ENCODE data around the gene CACNB1. TPM values are rescaled to one million over a fixed set of nuclear protein-coding genes. Genes with fewer than 3 reads are reported as not detected.
A peak's percentile ranks its signal among the peaks of the same experiment; 100 is the strongest.

CACNB1 gene
- total RNA-seq, 2 experiments from 2014 or later: 12.7 to 14.4 TPM

GRCh38 chr17:39165841-39166349, 31.6 kb downstream of the CACNB1 start, which contains the start of gene ARL5C:
Gene ARL5C (minus strand): TSS chr17:39166161. CDS start chr17:39165760, 401 bp downstream.
- H3K27ac Mint-ChIP-seq: no peak within 1 kb of the TSS
- no peak for DNase-seq
- H3K4me1 Mint-ChIP-seq: peaks cover 9% of the 10 kb centered on the region
- H3K36me3 Mint-ChIP-seq: no peaks in the 10 kb centered on the region
- peaks cover 1% of the 10 kb centered on the region for H3K9me3 Mint-ChIP-seq
- H3K4me3 Mint-ChIP-seq: peak within 1 kb of the TSS; percentile 86
- peaks cover 39% of the 10 kb centered on the region for H3K27me3 Mint-ChIP-seq

- no peak for DNase-seq
- Mint-ChIP-seq H3K27ac (no peak overlapping the region), H3K4me3 (peak overlapping the region; percentile 86), H3K36me3 (no peaks in the 10 kb centered on the region), H3K9me3 (peaks cover 1% of the 10 kb centered on the region), H3K4me1 (peaks cover 9% of the 10 kb centered on the region), H3K27me3 (peaks cover 37% of the 10 kb centered on the region)
These were observed 32.2 kb downstream of the CACNB1 start for GRCh38 chr17:39165178-39165840.

GRCh38 chr17:39164675-39165143, 32.8 kb downstream of the CACNB1 start:
- H3K4me1 Mint-ChIP-seq: peaks cover 9% of the 10 kb centered on the region
- peak overlapping the region; percentile 16 for H3K27ac Mint-ChIP-seq
- peaks cover 33% of the 10 kb centered on the region for H3K27me3 Mint-ChIP-seq
- peak; percentile 86 for DNase-seq
- peaks cover 1% of the 10 kb centered on the region for H3K9me3 Mint-ChIP-seq
- H3K4me3 Mint-ChIP-seq: peak overlapping the region; percentile 86
- no peaks in the 10 kb centered on the region for H3K36me3 Mint-ChIP-seq

- peaks cover 19% of the 10 kb centered on the region for H3K27me3 Mint-ChIP-seq
- no peak for DNase-seq
- no peak overlapping the region for H3K27ac Mint-ChIP-seq
- H3K36me3 Mint-ChIP-seq: no peaks in the 10 kb centered on the region
- no peaks in the 10 kb centered on the region for H3K9me3 Mint-ChIP-seq
- H3K4me1 Mint-ChIP-seq: peaks cover 2% of the 10 kb centered on the region
- no peak overlapping the region for H3K4me3 Mint-ChIP-seq
These were observed 35.5 kb downstream of the CACNB1 start for GRCh38 chr17:39161962-39162361.

GRCh38 chr17:39158623-39159022, 38.8 kb downstream of the CACNB1 start:
- H3K27me3 Mint-ChIP-seq: peaks cover 10% of the 10 kb centered on the region
- H3K4me1 Mint-ChIP-seq: peaks cover 9% of the 10 kb centered on the region
- peaks cover 5% of the 10 kb centered on the region for H3K36me3 Mint-ChIP-seq
- peaks cover 1% of the 10 kb centered on the region for H3K9me3 Mint-ChIP-seq
- no peak overlapping the region for H3K27ac Mint-ChIP-seq
- no peak overlapping the region for H3K4me3 Mint-ChIP-seq
- no peak for DNase-seq

DNA sequence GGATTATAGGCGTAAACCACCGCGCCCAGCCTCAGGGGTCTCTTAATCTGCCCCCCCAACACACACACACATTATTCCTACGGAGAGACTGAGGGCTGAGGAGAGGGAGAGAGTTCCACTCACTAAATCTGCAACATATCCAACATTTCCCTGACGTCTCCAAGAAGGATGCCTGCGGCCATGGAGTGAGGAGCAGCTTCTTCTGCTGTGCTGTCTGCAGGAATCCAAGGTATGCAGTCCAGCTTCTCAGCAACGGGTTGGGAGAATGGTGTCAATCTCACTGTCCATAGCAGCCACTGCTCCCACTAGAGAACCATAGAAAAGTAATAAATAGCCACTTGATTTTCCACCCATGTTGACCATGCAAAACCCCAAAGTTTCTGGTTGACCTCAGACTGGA, 41.0 kb downstream of the CACNB1 start:
- Mint-ChIP-seq H3K27me3 (peaks cover 12% of the 10 kb centered on the region), H3K27ac (no peak overlapping the region), H3K4me3 (no peak overlapping the region), H3K36me3 (peaks cover 5% of the 10 kb centered on the region), H3K9me3 (peaks cover 2% of the 10 kb centered on the region), H3K4me1 (peaks cover 25% of the 10 kb centered on the region)
- DNase-seq: no peak

- no peak for DNase-seq
- Mint-ChIP-seq H3K27me3 (peaks cover 12% of the 10 kb centered on the region), H3K36me3 (peaks cover 5% of the 10 kb centered on the region), H3K4me3 (no peak overlapping the region), H3K4me1 (peaks cover 29% of the 10 kb centered on the region), H3K9me3 (peaks cover 2% of the 10 kb centered on the region), H3K27ac (no peak overlapping the region)
These were observed 41.8 kb downstream of the CACNB1 start for GRCh38 chr17:39155654-39156053.

DNA sequence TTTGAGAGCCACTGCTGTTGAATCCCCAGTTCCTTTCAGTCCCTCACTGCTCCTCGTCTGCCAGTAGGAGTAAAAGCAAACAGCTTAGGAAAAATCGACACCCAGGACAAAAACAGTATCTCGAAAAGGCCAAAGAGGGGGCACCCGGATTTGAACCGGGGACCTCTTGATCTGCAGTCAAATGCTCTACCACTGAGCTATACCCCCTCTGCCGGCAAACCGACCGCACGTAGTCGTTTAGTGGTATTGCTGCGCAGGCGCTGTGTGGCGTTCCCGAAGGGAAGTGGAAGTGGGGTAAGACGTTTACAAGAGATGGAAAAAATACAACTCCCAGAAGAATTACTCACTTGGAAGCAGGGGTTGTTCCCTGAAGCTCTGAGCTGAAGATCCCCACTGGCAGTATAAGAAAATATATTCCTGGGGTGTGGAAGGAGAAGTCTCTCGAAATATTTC, 43.8 kb downstream of the CACNB1 start:
- H3K27ac Mint-ChIP-seq: peak overlapping the region; percentile 97
- H3K36me3 Mint-ChIP-seq: peaks cover 5% of the 10 kb centered on the region
- H3K4me1 Mint-ChIP-seq: peaks cover 35% of the 10 kb centered on the region
- H3K27me3 Mint-ChIP-seq: peaks cover 12% of the 10 kb centered on the region
- peaks cover 2% of the 10 kb centered on the region for H3K9me3 Mint-ChIP-seq
- H3K4me3 Mint-ChIP-seq: peak overlapping the region; percentile 99
- peak; percentile 85 for DNase-seq

DNA sequence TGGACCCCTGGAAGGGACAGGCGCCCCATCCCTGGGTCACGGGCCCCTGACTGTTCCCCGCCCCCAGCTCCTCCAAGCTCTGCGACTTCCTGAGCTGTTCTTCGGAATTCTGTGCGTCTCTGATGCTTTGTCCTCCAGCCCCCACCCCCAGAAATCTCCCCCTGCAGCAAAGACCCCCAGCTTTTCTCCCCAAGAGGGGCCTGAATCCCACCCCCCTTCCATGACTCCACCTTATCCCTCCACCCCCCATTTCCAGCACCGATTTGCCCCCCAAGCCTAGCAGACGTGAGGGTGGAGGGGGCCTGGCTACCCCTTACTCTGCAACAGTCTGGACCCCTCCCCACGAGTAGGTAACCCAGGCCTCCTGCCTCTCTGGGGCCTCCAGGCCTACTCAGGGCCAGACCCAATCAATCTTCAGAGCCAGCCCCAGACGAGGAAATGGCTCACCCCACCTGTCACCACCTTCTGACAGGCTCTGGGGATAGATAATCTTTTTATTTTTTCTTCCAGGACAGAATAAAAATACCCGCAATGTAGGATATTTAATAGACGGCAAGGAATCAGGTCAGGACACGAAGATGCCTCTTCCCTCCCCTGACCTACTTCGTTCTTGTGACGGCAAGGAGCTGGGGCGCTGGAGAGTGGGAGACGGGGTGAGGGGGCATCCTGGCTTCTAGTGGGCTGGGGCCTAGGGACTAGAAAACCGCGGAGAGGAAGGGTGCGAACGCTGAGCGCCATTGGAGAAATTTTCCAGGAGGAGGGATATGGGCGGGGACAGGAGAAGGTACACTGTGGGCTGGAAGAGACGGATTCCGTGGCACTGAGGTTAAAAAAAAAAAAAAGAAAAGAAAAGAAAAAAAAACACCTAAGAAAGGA, 45.3 kb downstream of the CACNB1 start:
- Mint-ChIP-seq H3K27me3 (peaks cover 12% of the 10 kb centered on the region), H3K36me3 (peaks cover 5% of the 10 kb centered on the region)

DNA sequence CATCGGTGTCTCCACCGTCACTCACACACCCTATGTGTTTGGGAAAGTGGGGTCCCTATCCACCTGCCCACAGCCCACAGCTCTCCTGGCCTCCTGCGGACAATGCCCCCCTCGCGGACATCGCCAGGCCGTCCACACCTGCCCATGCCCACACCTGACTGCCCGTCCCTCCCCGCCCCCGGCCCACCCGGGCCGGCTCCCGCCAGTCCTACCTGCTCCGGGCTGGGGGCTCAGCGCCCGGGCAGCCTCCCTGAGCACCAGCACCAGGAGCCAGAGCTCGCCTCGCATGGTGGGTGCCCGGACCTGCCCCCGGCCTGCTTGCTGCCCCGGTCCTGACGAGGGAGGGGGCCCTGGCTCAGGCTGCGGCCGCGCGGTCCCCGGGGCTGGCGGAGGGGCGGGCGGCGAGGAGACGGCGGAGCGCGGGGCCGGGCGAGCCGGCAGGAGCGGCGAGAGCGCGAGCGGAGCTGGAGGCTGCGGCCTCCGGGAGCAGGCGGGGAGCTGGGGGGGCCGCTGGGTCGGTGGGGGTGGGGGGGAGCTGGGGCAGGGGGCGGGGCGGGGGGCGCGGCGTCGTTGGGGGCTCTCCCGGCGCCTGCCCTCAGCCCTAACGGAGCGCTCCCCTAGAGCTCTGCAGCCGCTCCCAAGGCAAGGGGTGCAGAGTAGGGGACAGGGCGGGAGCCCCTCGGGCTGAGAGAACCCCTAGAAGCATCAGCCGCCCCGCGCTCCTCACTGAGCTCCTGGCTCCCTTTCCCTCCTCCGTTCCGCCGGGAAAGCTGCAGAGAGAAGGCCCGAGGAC, 46.1 kb downstream of the CACNB1 start, which contains the start of gene PLXDC1:
Gene PLXDC1 (minus strand): TSS at position 488 of the 793 bp plus-strand sequence. CDS start 200 bp downstream, at position 288.
- Mint-ChIP-seq H3K9me3 (peaks cover 2% of the 10 kb centered on the region), H3K4me3 (peak within 1 kb of the TSS; percentile 99), H3K36me3 (peaks cover 5% of the 10 kb centered on the region), H3K27ac (peak within 1 kb of the TSS; percentile 97), H3K4me1 (peaks cover 39% of the 10 kb centered on the region), H3K27me3 (peaks cover 12% of the 10 kb centered on the region)
- DNase-seq: peak; percentile 42

More for the DNA sequence above, 45.3 kb downstream of the CACNB1 start:
- Mint-ChIP-seq H3K9me3 (peaks cover 2% of the 10 kb centered on the region), H3K27ac (peak overlapping the region; percentile 97), H3K4me3 (peak overlapping the region; percentile 99), H3K4me1 (peaks cover 39% of the 10 kb centered on the region)
- peak; percentile 37 for DNase-seq

DNA sequence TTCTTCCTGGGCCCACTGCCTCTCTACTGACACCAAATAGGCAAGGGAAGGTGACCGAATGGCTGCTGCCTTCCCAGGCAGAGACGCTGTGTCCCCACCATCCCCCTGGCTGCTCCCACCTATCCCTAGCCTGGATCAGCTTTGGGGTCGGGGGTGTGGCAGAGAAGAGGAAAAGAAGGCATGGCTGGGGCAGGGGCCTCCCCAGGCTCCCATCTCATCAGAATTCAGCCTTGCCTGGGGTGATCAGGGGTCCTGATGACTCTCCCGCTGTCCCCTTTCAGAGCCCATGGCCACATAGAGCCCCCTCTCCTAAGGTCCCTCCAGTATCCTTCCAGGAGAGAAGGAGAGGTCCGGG, 46.7 kb downstream of the CACNB1 start:
- no peak overlapping the region for H3K27ac Mint-ChIP-seq
- peak overlapping the region; percentile 54 for H3K4me3 Mint-ChIP-seq
- peaks cover 12% of the 10 kb centered on the region for H3K27me3 Mint-ChIP-seq
- peaks cover 2% of the 10 kb centered on the region for H3K9me3 Mint-ChIP-seq
- H3K4me1 Mint-ChIP-seq: peaks cover 39% of the 10 kb centered on the region
- DNase-seq: no peak
- peaks cover 5% of the 10 kb centered on the region for H3K36me3 Mint-ChIP-seq

- DNase-seq: no peak
- Mint-ChIP-seq H3K4me1 (peaks cover 41% of the 10 kb centered on the region), H3K27me3 (peaks cover 12% of the 10 kb centered on the region), H3K36me3 (peaks cover 5% of the 10 kb centered on the region), H3K27ac (no peak overlapping the region), H3K9me3 (peaks cover 2% of the 10 kb centered on the region), H3K4me3 (no peak overlapping the region)
These were observed 47.3 kb downstream of the CACNB1 start for GRCh38 chr17:39150104-39150634.

DNA sequence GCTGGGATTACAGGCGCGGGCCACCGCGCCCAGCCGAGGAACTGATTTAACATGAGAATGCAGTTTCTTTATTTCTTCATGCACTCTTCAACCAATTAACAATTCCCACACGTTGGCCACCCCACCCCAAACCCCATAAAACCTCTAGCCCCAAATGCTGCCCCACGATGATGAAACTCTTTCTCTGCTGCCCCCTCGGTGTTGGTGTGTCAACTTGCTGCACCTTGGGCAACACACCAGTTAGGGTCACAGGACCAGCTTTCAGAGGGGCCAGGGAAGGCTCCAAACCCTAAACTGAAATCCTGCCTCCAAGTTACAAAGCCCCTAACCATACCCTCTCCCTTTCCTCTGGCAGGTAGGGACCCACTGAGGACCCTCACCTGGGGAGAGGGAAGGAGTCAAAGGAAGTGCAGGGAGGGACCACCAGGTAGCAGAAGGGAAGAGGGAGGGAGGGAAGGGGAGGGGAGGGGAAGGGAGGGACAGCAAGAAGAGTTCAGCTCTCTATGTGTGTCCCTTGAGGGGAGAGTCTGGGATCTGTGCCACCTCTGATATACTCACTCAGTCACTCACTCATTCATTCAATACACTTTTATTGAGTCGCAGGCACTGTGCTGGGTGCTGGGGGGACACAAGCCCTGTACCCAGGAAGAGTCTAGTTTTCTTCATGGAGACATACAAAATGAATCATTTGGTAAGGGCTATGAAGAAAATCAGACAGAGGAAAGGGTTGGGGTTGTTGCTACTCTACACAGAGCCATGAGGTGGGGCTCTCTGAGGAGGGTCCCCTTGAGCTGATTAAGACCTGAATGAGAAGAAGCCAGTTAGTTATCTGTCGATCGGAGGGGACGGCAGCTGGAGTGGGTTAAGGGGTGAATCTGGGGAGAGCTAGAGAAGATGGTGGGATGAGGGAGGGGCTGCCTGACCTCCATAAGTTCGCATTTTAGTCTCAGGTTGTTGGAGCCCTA, 50.0 kb downstream of the CACNB1 start:
- H3K27ac Mint-ChIP-seq: no peak overlapping the region
- peaks cover 30% of the 10 kb centered on the region for H3K4me1 Mint-ChIP-seq
- no peak overlapping the region for H3K4me3 Mint-ChIP-seq
- no peaks in the 10 kb centered on the region for H3K27me3 Mint-ChIP-seq
- no peak for DNase-seq
- H3K36me3 Mint-ChIP-seq: no peaks in the 10 kb centered on the region
- no peaks in the 10 kb centered on the region for H3K9me3 Mint-ChIP-seq

Measured in activated naive CD8-positive, alpha-beta T cell treated with anti-CD3 and anti-CD28 coated beads for 36 hours (primary cell).